PFSK-1 (cell line): ENCODE data around the gene JAKMIP2.

Experiments used
- POLR2AphosphoS5 ChIP-seq: IDR thresholded peaks from 2 replicates; pipeline ENCODE4 v1.6.1; 2012; ENCODE audit warnings: low read depth, mild to moderate bottlenecking, control low read depth, low read length, moderate library complexity
- TAF1 ChIP-seq: IDR thresholded peaks from 2 replicates; pipeline ENCODE4 v1.6.1; 2012; ENCODE audit warnings: low read length, control low read depth, borderline replicate concordance; ENCODE audit not compliant: insufficient read depth

DNA sequence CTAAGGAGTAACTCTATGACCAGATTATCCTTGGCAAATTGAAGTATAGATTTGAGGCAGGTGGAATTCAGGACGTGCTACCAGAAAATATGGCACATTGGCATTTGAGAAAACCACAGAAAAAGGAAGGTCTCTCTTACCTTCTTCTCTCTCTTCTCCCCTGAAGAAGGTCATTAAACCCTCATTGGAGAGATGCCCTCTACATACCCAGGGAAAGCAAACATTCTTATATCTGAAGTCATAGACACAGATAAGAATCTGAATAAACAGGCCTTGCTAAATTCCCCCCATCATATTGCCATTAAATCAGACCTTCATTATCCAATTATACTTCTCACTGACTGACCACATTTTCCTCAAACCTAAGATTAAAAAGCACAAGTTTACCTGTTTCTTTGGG, 31.2 kb upstream of the JAKMIP2 start:
- TF ChIP-seq TAF1 (no peak), POLR2AphosphoS5 (no peak)
